ENCODE measurements around the gene CFAP210.
A peak's percentile ranks its signal among the peaks of the same experiment; 100 is the strongest.

Gene CFAP210, protein sequence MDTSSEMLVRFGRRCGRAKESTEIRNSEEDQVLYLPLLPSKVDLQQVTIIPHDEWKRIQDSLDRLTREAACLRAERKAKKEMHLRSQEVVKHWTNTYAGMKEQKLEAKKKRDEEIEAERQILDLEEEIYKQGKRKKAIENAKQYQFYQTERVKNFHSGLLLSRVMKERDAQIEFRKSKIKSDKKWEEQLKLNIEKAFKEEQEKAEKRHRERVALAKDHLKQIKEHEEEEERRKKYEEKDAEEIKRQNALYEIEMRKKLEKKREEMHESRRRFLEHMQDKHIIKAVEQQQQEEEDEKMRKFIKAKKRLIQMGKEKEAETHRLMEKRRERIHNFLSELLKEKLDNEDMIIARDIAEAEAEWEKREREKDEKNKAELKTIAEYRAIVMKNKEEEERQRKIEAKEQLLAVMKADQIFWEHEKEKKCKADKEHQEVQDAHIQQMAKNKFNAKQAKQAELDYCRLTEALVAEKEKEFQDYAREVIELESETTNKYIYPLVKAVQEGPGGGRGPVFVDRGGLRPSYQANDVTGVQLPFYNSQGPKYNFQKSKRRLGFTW

DNA sequence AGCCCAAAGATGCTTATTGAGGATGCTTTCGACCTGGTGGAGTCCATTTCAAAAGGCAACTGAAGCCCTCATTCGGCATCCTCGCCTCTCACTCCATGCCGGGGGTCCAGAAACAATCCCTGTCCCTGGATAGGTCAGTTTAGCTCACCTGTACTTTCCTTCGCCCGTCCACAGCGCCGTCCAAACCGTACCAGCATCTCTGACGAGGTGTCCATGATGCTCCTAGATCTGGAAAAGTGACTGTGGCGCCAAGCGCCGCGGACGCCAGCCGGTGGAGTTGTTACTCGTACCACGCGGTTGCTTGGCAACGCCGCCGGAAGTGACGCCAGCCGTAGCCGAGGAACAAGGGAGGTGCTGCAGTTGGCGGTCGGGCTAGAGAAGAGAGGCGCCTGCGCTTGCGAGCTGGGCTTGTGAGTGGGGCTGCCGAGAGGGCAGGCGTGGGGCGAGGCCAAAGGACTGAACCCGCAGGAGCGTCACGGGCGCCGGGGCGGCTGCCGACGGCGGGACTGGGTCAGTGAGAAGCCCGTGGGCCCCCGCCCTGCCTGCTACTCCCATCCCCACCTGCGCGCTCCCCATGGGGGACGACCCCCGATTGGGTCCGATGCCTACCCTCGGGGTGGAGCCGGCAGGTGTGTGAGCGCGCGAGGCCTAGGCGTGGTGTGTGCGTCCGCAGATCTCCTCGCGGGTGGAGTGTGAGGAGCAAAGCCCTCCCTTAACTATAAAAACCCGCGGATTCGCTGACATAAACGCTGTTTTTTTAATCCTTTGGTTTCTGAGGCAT lies at the start of gene CFAP210, which contains the start of gene PHOSPHO2:
Gene CFAP210 (minus strand): TSS at position 293 of the 781 bp plus-strand sequence. CDS start 78 bp downstream, at position 215.
Gene PHOSPHO2 (plus strand): TSS at position 357 of the 781 bp plus-strand sequence. CDS start 6,503 bp downstream, outside the sequence.
- DNase-seq, result peak; percentile 99

DNA sequence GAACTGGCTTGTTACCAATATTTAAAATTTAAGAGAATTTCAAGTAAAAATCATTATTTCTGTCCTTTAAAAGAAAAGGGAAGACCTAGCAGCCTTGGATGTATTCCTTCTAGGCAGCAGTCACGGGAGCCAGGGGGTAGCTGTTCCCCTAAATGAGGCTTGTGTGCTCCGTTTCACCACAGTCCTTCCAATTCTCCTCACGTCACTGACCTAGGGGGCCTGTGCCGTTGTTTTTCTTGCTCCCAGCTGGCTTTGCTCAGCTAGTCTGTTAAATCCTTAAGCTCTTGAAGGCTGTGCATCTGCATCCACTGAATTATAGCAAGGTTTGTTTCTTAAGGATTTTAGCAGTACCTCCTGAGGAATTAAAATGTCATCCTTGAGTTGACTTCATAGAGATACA lies 49.3 kb upstream of the CFAP210 start:
- no peak for DNase-seq

GRCh38 chr2:169739351-169739750 lies 45.1 kb upstream of the CFAP210 start:
- no peak for DNase-seq

GRCh38 chr2:169738566-169739229 lies 44.5 kb upstream of the CFAP210 start:
- DNase-seq, result no peak

GRCh38 chr2:169736902-169737301 lies 42.7 kb upstream of the CFAP210 start:
- DNase-seq, result no peak

GRCh38 chr2:169735623-169736022 lies 41.4 kb upstream of the CFAP210 start:
- DNase-seq, result no peak

GRCh38 chr2:169734169-169734847 lies 40.1 kb upstream of the CFAP210 start:
- DNase-seq, result peak; percentile 67

DNA sequence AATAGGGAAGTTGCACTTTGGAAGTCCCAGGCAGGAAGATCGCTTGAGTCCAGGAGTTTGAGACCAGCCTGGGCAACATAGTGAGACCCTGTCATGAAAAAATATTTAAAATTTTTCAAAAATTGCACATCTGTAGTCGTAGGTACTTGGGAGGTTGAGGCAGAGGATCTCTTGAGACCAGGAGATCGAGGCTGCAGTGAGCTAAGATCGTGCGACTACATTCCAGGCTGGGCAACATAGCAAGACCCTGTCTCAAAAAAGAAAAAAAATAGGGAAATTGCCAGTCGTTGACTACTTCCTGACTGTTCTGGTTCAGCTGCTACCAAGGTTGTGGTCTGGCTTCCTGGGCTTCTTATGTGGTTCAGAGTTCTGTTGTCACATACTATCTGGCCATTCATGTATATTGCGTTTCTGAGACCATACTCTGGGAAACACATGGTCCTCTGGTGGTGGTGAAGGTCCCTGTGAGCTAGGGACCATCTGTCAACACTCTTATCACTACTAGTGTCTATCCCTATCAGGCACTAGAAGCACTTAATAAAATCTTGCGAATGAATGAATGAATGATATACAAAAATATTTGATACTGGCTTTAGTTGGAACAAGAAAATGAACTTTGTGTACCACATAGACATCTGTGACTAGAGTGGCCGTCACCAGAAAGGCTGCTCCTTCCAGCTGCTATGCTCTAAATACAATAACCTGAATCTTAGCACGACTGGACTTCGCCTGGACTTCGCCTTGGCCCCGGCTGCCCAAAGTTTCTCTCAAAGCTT lies 38.6 kb upstream of the CFAP210 start:
- no peak for DNase-seq

- DNase-seq, result no peak
Observed at GRCh38 chr2:169732075-169732474, 37.9 kb upstream of the CFAP210 start.

GRCh38 chr2:169729274-169729605 lies 35.0 kb upstream of the CFAP210 start:
- no peak for DNase-seq

GRCh38 chr2:169727065-169727464 lies 32.9 kb upstream of the CFAP210 start:
- no peak for DNase-seq

DNA sequence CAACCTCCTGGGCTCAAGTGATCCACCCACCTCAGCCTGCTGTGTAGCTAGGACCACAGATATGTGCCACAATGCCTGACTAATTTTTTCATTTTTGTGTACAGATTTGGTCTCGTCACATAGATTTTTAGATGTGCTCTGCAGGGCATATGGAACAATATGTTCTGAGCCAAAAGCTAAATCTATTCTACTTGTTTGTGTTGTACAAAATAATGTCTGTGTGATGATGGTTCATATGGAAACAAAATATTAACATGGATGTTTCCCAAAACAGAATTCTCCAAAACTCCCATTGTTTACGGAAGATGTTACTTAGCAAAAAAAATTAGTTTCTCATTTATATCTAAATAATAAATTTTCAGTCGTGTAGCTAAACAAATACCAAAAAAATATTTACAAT lies 26.8 kb upstream of the CFAP210 start:
- DNase-seq, result no peak

GRCh38 chr2:169718930-169719504 lies 24.8 kb upstream of the CFAP210 start:
- no peak for DNase-seq

- no peak for DNase-seq
Observed at GRCh38 chr2:169717691-169718063, 23.5 kb upstream of the CFAP210 start.

- no peak for DNase-seq
Observed at GRCh38 chr2:169716938-169717690, 22.9 kb upstream of the CFAP210 start.

DNA sequence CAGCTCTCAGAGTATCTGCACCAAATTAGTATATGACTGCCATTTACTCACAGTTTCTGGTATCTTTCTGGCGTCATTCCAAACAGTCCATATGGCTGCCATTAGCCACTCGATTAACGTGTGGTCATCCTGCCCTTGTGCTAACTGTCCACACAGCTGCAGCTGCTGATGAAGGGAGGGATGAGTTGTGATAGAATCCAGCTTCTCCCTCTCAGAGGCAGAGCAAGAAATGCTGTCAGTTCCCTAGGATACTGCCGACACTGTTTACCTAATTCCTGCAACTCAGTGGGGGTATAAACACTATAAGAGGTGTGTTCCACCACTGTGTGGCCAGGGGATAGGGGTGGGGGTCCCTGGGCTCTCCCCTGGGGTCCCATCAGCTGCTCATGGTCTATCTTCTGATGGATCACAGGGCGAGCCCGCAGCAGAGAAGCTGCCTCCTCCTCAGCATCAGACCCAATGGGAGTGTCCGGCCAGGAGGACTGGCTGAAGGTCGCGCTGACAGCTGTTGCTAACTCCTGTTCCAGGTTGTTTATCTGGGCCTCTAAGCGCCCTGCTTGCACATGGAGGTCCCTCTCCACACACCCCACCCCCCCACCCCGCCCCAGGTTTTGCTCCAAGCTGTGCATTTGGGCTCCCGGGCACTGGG lies 22.2 kb upstream of the CFAP210 start:
- peak; percentile 51 for DNase-seq

- DNase-seq, result no peak
Observed at GRCh38 chr2:169715379-169716237, 21.4 kb upstream of the CFAP210 start.

GRCh38 chr2:169714699-169715098 lies 20.5 kb upstream of the CFAP210 start:
- DNase-seq, result no peak

- DNase-seq, result no peak
Observed at GRCh38 chr2:169713331-169713730, 19.1 kb upstream of the CFAP210 start.

Data from left hindlimb (tissue), 1 donor.